ENCODE measurements around the gene HOXA10. TPM values are rescaled to one million over a fixed set of nuclear protein-coding genes. Genes with fewer than 3 reads are reported as not detected.

The HOXA10 gene
- total and polyA plus RNA-seq, 2 experiments from 2014 or later, result 7.7 to 15.1 TPM

GRCh38 chr7:27145165-27145913 is 28.8 kb downstream of the HOXA10 start:
- Histone ChIP-seq H3K27me3 (peaks cover 99% of the 10 kb centered on the region), H3K27ac (no peak overlapping the region), H3K4me1 (ENCODE audit: insufficient read depth) (peaks cover 13% of the 10 kb centered on the region), H2AFZ (no peak overlapping the region), H3K4me2 (no peak overlapping the region), H3K9me3 (ENCODE audit: low read depth) (no peaks in the 10 kb centered on the region), H3K9me2 (replicated peaks; ENCODE audit: insufficient read depth) (no peaks in the 10 kb centered on the region), H3K4me3 (no peak overlapping the region), H4K20me1 (ENCODE audit: insufficient read depth, poor library complexity, severe bottlenecking) (no peaks in the 10 kb centered on the region), H3K36me3 (replicated peaks; ENCODE audit: insufficient read depth, low read depth) (no peaks in the 10 kb centered on the region), H3K79me2 (no peaks in the 10 kb centered on the region)
- 63% methylated on average over 44 of the region's 47 CpGs for WGBS (ENCODE audit: low lambda C conversion rate, missing lambda C conversion rate)
- no peak for DNase-seq (ENCODE audit: low spot score)
- TF ChIP-seq EZH2 (IDR thresholded peaks at IDR 0.05; ENCODE audit: borderline replicate concordance) (no peak), EZH2phosphoT487 (IDR thresholded peaks at IDR 0.05; ENCODE audit: low read depth, severe bottlenecking, unreplicated experiment) (no peak), CTCF (IDR thresholded peaks at IDR 0.05; ENCODE audit: poor library complexity) (no peak)

GRCh38 chr7:27144781-27145164 is 29.3 kb downstream of the HOXA10 start:
- H3K27ac ChIP-seq, result no peak overlapping the region
- no peak for DNase-seq (ENCODE audit: low spot score)
- H3K27me3 ChIP-seq, result peaks cover 99% of the 10 kb centered on the region
- H3K9me2 ChIP-seq (replicated peaks; ENCODE audit: insufficient read depth), result no peaks in the 10 kb centered on the region
- H3K79me2 ChIP-seq, result no peaks in the 10 kb centered on the region
- peaks cover 13% of the 10 kb centered on the region for H3K4me1 ChIP-seq (ENCODE audit: insufficient read depth)
- H2AFZ ChIP-seq, result no peak overlapping the region
- no peaks in the 10 kb centered on the region for H4K20me1 ChIP-seq (ENCODE audit: insufficient read depth, poor library complexity, severe bottlenecking)
- TF ChIP-seq CTCF (IDR thresholded peaks at IDR 0.05; ENCODE audit: poor library complexity) (no peak), EZH2 (IDR thresholded peaks at IDR 0.05; ENCODE audit: borderline replicate concordance) (peak; percentile 34)
- H3K4me2 ChIP-seq, result no peak overlapping the region
- WGBS (ENCODE audit: low lambda C conversion rate, missing lambda C conversion rate), result 31% methylated on average over 31 of the region's 31 CpGs
- H3K4me3 ChIP-seq, result no peak overlapping the region
- no peaks in the 10 kb centered on the region for H3K9me3 ChIP-seq (ENCODE audit: low read depth)
- no peaks in the 10 kb centered on the region for H3K36me3 ChIP-seq (replicated peaks; ENCODE audit: insufficient read depth, low read depth)

GRCh38 chr7:27143950-27144780 is 30.0 kb downstream of the HOXA10 start:
- Histone ChIP-seq H3K27ac (no peak overlapping the region), H3K4me1 (ENCODE audit: insufficient read depth) (peaks cover 19% of the 10 kb centered on the region), H3K9me3 (ENCODE audit: low read depth) (no peaks in the 10 kb centered on the region), H3K4me2 (peak overlapping the region; percentile 96), H2AFZ (no peak overlapping the region), H3K79me2 (no peaks in the 10 kb centered on the region), H3K9me2 (replicated peaks; ENCODE audit: insufficient read depth) (no peaks in the 10 kb centered on the region), H3K27me3 (peaks cover 99% of the 10 kb centered on the region), H3K4me3 (no peak overlapping the region), H3K36me3 (replicated peaks; ENCODE audit: insufficient read depth, low read depth) (no peaks in the 10 kb centered on the region), H4K20me1 (ENCODE audit: insufficient read depth, poor library complexity, severe bottlenecking) (no peaks in the 10 kb centered on the region)
- DNase-seq (ENCODE audit: low spot score), result no peak
- 41% methylated on average over 40 of the region's 40 CpGs for WGBS (ENCODE audit: low lambda C conversion rate, missing lambda C conversion rate)
- TF ChIP-seq CTCF (IDR thresholded peaks at IDR 0.05; ENCODE audit: poor library complexity), result no peak
- TF ChIP-seq EZH2phosphoT487 (IDR thresholded peaks at IDR 0.05; ENCODE audit: low read depth, severe bottlenecking, unreplicated experiment), result no peak
- TF ChIP-seq EZH2 (IDR thresholded peaks at IDR 0.05; ENCODE audit: borderline replicate concordance), result no peak
